AG04449 (cell line): ENCODE results near the gene CHD5.
"Not testable (repeated sequence)": the region's sequence is repeated elsewhere in the genome, so short reads cannot be mapped to it uniquely, and the experiment has no call there.

Experiments
- CTCF ChIA-PET: fragments of 350-600 bp; formaldehyde crosslinking; extraction: SDS; loops from one replicate; lab custom pipeline; 2021; ENCODE audit warnings: antibody characterized with exemption; lab: Yijun Ruan, JAX
- POLR2A ChIA-PET: fragments of 400-600, 350-600 bp; formaldehyde crosslinking; extraction: SDS; loops from one replicate; lab custom pipeline; 2020; ENCODE audit warnings: antibody characterized with exemption, inconsistent platforms; lab: Yijun Ruan, JAX
- DNase-seq: peaks from one replicate; pipeline ENCODE4 v3.0.0-alpha.2; 2010; ENCODE audit warnings: low read depth, low spot score
- H3K4me3 ChIP-seq: 2 replicates; pipeline ENCODE4 v1.5.1; 2011; ENCODE audit warnings: low read depth, mild to moderate bottlenecking, control low read depth, low read length
- CTCF ChIP-seq: IDR thresholded peaks from one replicate; pipeline ENCODE4 v1.5.1; 2011; ENCODE audit warnings: mild to moderate bottlenecking, moderate library complexity, low read length, control low read depth, inconsistent platforms; ENCODE audit not compliant: insufficient read depth; ENCODE audit errors: missing control alignments

The CHD5 gene

DNA sequence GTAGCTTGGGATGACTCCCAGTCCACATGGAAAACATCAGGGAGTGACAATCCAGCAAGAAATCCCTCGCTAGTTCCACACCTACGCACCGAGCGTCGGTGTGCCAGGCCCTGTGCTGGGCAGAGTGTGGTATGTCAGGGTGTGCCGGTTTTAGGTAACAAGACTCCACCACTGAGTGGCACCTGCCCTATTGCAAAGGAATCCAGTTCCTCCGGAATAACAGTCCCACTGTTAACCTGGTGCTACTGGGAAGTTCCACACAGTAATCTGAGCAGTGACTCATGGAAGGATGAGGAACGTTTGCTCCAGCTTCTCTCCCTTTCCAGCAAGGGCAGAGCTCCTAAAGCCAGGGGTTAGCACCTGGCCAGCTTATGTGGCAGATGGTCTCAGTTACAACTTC is 40.1 kb upstream of the CHD5 start:
- H3K4me3 ChIP-seq: no peak overlapping the region
- DNase-seq: no peak
- CTCF ChIA-PET: interaction anchor here (1.1 to 7.3 kb wide), 4 partner anchors 12 to 22 kb away, joined by 3 to 62 read pairs (median 8); partner anchors contain the start of gene RNF207
- POLR2A ChIA-PET: interaction anchor here (1.0 kb wide), 1 partner anchor 19 kb away, joined by 3 read pairs; no protein-coding TSS in a partner anchor
- TF ChIP-seq CTCF: no peak

GRCh38 chr1:6219641-6220040 is 39.5 kb upstream of the CHD5 start:
- H3K4me3 ChIP-seq, DNase-seq, POLR2A ChIA-PET: not testable (repeated sequence)
- CTCF ChIA-PET: interaction anchor here (0.6 to 7.3 kb wide), 4 partner anchors 12 to 34 kb away, joined by 3 to 62 read pairs (median 4); partner anchors contain the start of gene RNF207

DNA sequence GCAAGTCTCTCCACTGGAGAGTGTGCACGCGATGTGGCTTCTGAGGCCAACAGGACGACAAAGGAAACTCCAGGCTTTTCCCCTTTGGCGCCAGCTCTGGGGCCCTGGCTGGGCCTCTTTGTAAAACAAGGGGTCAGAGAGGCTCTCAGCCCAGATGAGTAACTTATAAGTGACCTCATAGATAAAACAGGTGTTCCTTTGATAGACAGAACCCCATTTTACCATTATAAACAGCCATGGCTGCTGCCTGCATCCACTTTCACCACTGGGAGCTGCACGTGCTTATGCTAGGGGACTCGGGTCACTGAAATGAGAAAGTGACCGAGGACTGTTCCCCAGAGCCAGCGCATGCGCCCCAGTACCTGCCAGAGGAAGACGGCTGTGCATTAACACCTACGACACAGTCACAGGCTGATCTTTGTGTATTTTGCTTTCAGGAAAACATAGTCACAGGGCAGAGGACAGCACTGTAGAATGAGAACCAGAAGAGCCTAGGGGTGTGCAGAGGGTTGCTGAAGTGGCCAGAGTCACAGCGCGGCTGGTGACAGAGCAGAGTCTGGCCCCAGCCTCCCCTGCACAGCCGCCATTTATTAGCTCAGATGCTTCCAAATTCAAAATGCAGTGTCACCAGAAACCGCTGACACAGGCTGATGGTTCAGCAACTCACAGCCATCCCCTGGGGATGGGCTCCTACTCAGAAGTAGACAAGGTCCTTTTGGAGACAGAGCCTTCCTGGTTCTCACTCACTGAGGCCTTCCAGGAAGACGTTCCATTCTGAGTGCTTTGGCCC is 38.4 kb upstream of the CHD5 start:
- H3K4me3 ChIP-seq: no peak overlapping the region
- CTCF ChIA-PET: interaction anchor here (4.2 kb wide), 1 partner anchor 13 kb away, joined by 27 read pairs; the partner anchor contains the start of gene RNF207
- no peak for TF ChIP-seq CTCF
- POLR2A ChIA-PET: interaction anchor here (0.6 kb wide), 1 partner anchor 18 kb away, joined by 3 read pairs; no protein-coding TSS in a partner anchor
- no peak for DNase-seq

GRCh38 chr1:6212193-6212959 is 32.3 kb upstream of the CHD5 start:
- DNase-seq: no peak
- CTCF ChIA-PET: interaction anchor here (0.9 to 1.3 kb wide), 3 partner anchors 20 to 34 kb away, joined by 3 read pairs; no protein-coding TSS in a partner anchor
- H3K4me3 ChIP-seq: no peak overlapping the region
- no peak for TF ChIP-seq CTCF
- POLR2A ChIA-PET: interaction anchor here (0.6 kb wide), 1 partner anchor 181 kb away, joined by 3 read pairs; the partner anchor contains the start of gene ACOT7

GRCh38 chr1:6211731-6212130 is 31.6 kb upstream of the CHD5 start:
- TF ChIP-seq CTCF: no peak
- ChIA-PET CTCF (interaction anchor here (1.0 kb wide), 1 partner anchor 35 kb away, joined by 3 read pairs; no protein-coding TSS in a partner anchor), POLR2A (no interaction called here)
- no peak overlapping the region for H3K4me3 ChIP-seq
- DNase-seq: no peak

DNA sequence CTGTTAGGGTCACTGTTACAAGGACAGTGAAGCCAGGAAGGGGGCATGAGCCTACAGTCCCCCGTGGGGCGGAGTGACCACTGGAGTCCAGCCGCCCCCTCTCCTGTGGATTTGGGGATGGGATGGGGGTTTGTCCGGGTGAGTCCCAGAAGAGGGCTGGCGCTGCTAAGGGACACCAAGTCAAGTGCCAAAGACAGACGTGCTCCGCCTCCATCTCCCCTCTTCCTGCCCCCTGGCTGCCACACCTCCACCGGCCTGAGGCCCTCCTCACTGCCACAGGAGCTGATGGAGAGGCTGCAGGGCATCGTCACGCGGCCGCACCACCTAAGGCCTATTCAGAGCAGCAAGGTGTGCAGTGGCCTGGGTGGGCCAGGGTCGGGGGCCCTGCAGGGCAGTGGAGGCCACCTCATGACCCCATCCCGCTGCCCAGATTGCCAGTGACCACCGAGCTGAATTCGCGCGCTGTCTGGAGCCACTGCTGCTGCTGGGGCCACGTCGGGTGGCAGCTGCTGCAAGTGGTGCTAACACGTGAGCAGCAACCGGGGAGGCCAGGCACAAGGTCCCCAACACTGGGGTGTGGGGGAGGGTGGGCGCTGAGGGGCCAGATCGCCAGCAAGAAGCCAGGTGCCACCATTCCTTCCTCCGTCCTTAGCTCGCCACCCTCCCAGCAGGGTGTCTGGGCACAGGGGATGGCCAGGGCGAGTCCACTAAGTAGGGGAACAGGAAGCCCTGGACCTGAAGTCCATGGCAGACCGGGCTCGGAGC is 30.7 kb upstream of the CHD5 start:
- TF ChIP-seq CTCF: no peak
- no peak for DNase-seq
- CTCF ChIA-PET: interaction anchor here (1.0 to 1.3 kb wide), 4 partner anchors 18 to 36 kb away, joined by 3 to 4 read pairs (median 3); no protein-coding TSS in a partner anchor
- POLR2A ChIA-PET: no interaction called here
- no peak overlapping the region for H3K4me3 ChIP-seq
